ENCODE data around the gene COIL. TPM values are rescaled to one million over a fixed set of nuclear protein-coding genes. Genes with fewer than 3 reads are reported as not detected.

The COIL gene
- total RNA-seq, 4 donors from 2014 or later, result 8.2 to 15.2 (median 10.0) TPM

DNA sequence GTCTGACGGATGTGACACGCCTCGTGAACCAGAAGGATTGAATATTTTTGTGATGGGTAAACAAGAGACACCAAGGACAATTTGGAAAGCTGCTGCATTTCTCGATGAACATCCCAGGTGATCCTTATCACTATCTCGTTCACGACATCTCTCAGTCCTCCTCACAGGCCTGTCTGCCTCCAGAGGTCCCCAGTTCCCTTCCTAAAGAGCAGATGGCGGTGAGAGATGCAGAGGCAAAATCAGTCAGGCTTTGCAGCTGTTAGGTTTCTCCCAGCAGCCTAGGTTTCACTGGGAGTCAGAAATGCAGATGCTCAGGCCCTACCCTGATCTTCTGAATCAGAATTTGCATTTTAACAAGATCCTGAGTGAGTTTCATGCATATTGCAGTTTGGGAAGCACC lies 40.7 kb upstream of the COIL start:
- TF ChIP-seq CTCF (IDR thresholded peaks at IDR 0.05; ENCODE audit: low read depth), result no peak

DNA sequence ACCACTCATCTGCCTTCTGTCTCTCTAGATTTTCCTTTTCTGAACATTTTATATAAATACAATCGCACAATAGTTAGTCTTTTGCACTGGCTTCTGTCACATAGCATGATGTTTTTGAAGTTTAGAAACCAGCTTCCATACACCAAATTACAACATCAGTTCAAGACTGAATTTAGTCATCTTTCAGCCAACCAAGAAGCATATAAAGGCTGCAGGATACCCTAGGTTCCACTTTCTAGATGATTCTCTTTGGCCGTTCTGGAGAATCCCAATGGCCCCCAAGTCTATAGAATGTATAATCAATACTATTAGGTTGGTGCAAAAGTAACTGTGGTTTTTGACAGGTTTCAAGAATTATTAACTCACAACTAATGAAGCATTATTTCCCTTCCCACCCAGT lies 36.5 kb upstream of the COIL start:
- no peak for TF ChIP-seq CTCF (IDR thresholded peaks at IDR 0.05; ENCODE audit: low read depth)

- TF ChIP-seq CTCF (IDR thresholded peaks at IDR 0.05; ENCODE audit: low read depth), result no peak
Observed at GRCh38 chr17:56995766-56996165, 34.9 kb upstream of the COIL start.

GRCh38 chr17:56994009-56994792 lies 33.4 kb upstream of the COIL start:
- no peak for TF ChIP-seq CTCF (IDR thresholded peaks at IDR 0.05; ENCODE audit: low read depth)

DNA sequence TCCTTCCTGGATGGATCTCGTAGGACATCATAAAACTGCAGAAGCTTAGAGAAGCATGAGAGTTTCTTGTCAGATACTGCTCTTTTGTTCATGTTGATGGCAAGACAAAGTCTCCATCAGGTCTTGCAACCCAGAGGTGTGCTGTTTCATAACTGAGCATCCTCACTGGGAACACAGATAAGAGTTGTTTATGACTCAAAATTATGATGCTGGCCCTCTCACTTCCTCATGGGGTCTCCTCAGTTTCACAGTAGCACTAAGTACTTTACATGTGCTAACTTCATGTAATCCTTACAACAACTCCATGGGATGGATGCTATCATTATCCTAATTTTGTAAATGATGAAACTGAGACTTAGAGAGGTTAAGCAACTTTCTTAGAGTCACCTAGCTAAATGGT lies 31.5 kb upstream of the COIL start:
- TF ChIP-seq CTCF (IDR thresholded peaks at IDR 0.05; ENCODE audit: low read depth), result no peak

- TF ChIP-seq CTCF (IDR thresholded peaks at IDR 0.05; ENCODE audit: low read depth), result no peak
Observed at GRCh38 chr17:56988901-56989572, 28.2 kb upstream of the COIL start.

DNA sequence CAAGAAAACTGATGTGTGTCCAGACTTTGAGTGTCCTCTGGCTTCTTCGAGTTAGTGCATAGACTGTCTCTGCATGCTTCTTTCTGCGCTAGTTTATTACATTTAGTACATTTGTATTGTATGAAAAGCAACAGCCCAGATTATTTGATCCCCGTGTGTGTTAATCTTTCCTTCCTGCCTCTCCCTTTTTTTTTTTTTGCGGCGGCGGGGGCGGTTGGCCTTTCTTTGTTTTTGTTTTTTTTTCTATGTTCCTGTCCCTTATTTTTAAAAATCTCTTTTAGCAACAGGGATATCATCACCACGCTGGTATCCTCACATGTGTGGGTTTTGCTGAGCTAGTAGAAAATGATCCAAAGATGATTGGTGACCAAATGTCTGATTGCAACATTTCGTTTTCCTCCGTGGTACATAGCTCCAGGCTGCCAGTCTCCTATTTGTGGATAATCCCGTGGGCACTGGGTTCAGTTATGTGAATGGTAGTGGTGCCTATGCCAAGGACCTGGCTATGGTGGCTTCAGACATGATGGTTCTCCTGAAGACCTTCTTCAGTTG lies 26.5 kb upstream of the COIL start:
- TF ChIP-seq CTCF (IDR thresholded peaks at IDR 0.05; ENCODE audit: low read depth), result no peak

Measured in subcutaneous adipose tissue (tissue), 4 donors.